Hematopoietic multipotent progenitor cell (in vitro differentiated cells): ENCODE results near the gene MED12L. TPM values are rescaled to one million over a fixed set of nuclear protein-coding genes. Genes with fewer than 3 reads are reported as not detected.

Experiments used
- DNase-seq, 3 donors: peaks; one replicate each; pipeline ENCODE4 v3.0.0-alpha.2; 2011 to 2015; ENCODE audit warnings: low read depth in 2 of 3, low spot score in 2 of 3
- total RNA-seq: library from RNA; depleted of rRNA; stranded (reverse); fragments of >200 nt; gene quantifications from one replicate; pipeline ENCODE4 v1.2.3, GENCODE V29; 2012

The MED12L gene
- total RNA-seq, 1 donor, result 47.9 TPM

DNA sequence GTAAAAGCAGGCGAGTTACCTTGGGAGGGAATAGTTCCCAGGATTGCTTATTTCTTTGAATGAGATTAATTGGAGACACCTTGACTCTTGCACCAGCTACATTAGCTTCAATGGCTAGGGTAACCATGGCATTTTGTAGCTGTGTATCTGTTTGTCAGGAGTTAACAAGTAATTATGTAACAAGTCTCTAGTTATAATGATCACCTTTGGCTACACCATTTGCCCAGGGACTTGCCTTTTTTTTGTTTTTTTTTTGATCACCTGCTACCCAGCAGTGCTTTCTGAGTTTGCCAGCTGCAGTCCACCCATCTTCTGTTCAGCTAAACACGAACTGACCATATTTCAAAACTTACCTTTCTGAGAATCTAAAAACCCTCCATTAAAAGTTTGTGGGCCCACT, 2.2 kb downstream of the MED12L start:
- DNase-seq, result no peak

DNA sequence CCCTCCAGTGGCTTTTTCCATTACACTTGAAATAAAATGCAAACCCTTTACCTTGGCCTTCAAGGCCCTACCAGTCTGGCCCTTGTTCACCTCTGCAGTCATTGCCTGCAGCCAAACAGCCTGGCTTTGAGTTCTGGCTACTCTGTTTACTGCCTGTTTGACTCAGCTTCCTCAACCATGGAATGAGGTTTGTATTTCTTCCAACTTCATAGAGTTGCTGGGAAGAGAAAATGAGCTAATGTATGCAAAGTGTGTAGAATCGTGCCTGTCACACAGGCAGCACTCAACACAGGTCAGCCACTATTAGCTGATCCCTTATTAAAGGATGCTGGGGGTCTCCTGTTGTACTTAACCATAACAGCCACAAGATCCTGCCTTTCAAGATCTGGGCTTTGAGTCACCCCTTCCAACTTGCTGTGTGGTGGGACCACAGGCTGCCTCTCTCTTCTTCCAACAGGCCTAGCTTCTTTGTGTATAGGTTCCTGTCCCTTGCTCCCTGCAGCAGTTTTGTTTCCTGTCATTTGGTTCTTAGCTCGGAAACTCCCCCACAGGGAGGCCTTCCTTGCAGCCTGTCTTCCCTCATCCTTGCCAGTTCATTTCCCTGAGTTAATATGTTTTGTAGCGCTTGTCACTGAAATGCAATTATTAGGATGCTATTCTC, 6.4 kb downstream of the MED12L start:
- DNase-seq, result peak in 1 of 3 donors; percentile 31

GRCh38 chr3:151093148-151093547, 7.7 kb downstream of the MED12L start:
- no peak for DNase-seq

DNA sequence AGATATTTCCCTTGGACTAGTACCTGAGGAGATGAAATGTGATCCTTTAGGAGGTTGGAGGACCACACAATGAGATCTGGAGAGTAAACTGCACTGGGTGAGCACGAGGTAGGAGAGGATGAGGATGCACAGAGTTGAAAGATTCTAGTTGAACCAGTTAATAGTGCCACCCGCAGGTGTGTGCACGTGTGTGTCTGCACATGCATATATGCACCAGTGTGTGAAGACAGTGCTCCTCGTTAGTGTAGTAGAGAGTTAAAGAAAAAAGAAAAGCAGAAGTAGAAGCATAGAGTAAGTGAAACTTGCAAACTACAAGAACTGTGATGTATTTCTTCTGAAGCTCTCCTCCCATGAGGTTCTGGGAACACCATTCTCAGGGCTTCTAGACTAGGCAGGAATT, 8.4 kb downstream of the MED12L start:
- peak in 1 of 3 donors; percentile 27 for DNase-seq

- DNase-seq, result peak in 1 of 3 donors; percentile 52
Observed at GRCh38 chr3:151096716-151097115, 11.3 kb downstream of the MED12L start.

- no peak for DNase-seq
Observed at GRCh38 chr3:151100076-151100475, 14.6 kb downstream of the MED12L start.

DNA sequence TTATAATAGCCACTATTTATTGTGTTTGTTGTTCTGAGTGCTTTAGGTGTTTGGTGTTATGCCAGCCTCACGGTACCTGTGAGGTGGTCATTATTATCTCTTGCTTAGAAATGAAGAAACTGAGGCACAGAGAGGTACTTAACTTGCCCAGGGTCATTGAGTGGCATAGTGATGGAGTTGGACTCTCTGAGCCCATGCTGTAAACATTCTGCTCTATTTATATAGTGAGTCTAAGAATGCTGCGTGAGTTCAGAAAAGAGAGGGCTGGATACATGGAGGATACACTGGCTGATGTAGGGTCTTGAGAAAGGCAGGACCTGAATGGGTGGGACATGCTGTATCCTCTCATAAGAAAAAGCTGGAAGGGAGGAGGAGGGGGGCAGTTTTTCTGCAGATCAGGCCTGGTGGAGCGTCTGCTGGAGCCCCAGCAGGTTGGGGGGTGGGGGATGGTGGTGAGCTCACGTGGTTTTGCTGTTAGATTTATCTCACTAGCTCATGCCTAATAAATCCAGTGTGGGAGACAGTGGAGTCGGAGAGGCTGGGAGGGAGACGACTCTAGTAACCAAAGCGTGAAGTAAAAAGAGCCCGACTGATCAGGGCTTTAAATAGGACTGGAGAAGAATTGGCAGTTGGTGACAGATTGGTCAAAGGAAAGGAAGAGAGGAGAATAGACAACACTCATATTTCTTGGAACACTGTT, 16.0 kb downstream of the MED12L start:
- peak in 1 of 3 donors; percentile 25 for DNase-seq

- DNase-seq, result no peak
Observed at GRCh38 chr3:151106311-151106710, 20.8 kb downstream of the MED12L start.

- no peak for DNase-seq
Observed at GRCh38 chr3:151107177-151107576, 21.7 kb downstream of the MED12L start.

DNA sequence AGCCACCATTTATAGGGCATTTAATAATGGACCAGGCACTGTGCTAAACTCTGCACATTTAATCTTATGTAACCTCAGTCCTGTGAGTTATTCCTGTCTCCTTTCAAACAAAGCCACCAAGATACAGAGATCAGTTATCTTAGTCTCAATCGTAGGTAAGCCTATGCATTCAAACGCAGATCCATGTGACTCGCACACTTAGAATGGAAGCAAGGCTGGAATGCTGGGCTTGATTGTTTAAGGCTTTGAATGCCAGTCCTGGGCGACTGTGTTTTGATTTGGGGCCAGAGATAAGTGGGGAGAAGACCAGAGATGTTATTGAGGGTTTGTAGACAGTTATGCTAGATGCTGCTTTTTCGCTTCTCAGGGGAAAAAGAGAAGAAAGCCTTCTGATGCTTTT, 22.2 kb downstream of the MED12L start:
- DNase-seq, result no peak

DNA sequence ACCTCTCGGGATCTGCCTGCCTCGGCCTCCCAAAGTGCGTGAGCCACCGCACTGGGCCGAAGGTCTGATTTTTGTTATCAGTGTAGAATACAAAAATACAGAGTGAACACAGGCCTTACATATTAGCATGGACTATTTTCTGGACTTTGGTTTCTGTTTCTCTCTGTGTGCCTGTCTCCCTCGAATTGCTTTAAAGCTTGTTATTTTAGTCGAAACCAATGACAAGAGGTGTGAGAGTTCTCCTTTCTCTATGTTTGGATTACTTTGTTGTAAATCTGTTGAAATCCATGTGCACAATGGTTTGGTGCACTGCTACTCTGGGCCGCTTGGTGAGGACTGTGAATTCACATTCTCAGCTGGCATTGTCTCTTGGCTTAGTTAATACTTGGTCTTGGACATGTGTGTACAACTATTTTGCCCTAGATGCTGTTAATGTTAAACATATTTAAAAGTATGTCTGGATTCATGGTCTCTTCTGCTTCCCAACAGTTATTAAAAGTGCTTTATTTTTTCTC, 23.9 kb downstream of the MED12L start:
- peak in 1 of 3 donors; percentile 42 for DNase-seq

GRCh38 chr3:151112731-151113130, 27.3 kb downstream of the MED12L start:
- no peak for DNase-seq

DNA sequence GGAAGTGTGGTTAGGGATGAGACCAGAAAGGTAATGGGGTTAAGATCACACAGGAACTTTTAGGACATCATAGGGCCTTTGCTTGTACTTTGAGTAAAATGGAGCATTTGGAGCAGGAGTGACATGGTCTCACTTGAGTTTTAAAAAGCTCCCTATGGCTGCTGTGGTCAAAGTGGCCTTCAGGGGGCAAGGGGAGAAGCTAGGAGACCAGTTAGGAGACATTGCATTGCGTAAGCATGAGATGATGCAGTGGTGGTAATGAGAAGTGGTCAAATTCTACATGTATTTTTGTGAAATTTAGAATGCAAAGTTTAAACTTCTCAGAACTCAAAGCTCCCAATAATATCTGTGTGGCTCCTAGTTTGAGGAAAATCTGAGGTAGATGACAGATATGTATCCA, 27.9 kb downstream of the MED12L start:
- DNase-seq, result no peak

GRCh38 chr3:151117047-151117446, 31.6 kb downstream of the MED12L start:
- DNase-seq, result no peak

DNA sequence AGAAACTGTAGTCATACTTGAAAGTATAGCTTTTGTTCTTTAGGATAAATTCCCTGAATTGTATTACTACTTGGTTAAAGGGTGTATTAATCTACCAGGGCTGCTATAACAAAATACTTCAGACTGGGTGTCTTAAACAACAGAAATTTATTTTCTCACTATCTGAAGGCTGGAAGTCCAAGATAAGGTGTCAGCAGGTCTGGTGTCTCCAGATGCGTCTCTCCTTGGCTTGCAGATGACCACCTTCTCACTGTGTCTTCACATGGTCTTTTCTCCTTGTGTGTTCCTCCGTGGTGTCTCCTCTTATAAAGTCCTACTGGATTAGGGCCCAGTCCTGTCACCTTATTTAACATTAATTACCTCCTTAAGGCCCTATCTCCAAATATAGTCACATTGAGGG, 33.7 kb downstream of the MED12L start:
- DNase-seq, result no peak

GRCh38 chr3:151120409-151120808, 34.9 kb downstream of the MED12L start:
- no peak for DNase-seq

- DNase-seq, result no peak
Observed at GRCh38 chr3:151121016-151121415, 35.6 kb downstream of the MED12L start.

GRCh38 chr3:151123827-151124226, 38.4 kb downstream of the MED12L start:
- DNase-seq, result no peak

DNA sequence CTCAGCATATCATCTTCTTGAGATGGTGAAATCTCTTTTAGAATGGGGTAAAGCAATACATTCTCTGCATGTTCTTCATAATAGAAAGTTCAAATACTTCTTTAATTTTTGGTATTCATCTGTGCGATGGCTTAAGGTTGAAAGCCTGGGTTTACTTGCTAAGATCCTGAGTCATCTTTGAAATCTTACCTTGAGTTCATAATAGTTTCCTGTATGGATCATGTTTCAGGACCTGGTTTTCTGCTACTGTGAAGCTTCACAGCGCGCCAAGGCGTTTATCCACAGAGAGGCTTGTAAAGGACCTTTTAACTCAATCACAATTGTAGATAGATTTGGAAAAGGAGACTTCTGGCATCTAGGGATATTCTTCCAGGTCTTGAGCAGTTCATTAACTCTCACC, 39.0 kb downstream of the MED12L start:
- no peak for DNase-seq

GRCh38 chr3:151130428-151130827, 45.0 kb downstream of the MED12L start:
- DNase-seq, result no peak

- DNase-seq, result no peak
Observed at GRCh38 chr3:151133175-151133574, 47.7 kb downstream of the MED12L start.

GRCh38 chr3:151133917-151134450, 48.5 kb downstream of the MED12L start:
- DNase-seq, result peak in 1 of 3 donors; percentile 44
